K562 (cell line): ENCODE data around the gene TEKT2. TPM values are rescaled to one million over a fixed set of nuclear protein-coding genes. Genes with fewer than 3 reads are reported as not detected.

ENCODE experiments used
- MYC ChIP-seq, 2 experiments: fragments of 250-450 bp in 1 of 2; sonication (Bioruptor Pico) in 1 of 2; IDR thresholded peaks; 2 replicates each; pipeline versions ENCODE4 v1.5.1 to v1.6.1; 2012 to 2021; ENCODE audit warnings: low read depth in 2 of 2, borderline replicate concordance in 1 of 2, improper control_type of control experiment in 1 of 2, low read length in 1 of 2, mild to moderate bottlenecking in 1 of 2, moderate library complexity in 1 of 2
- ZBTB1 ChIP-seq: sonication (generic); formaldehyde crosslinking; IDR thresholded peaks from 2 replicates; pipeline ENCODE4 v1.8.1; 2023; ENCODE audit warnings: missing genetic modification reagents, low read depth, mild to moderate bottlenecking, borderline replicate concordance
- ZNF253 ChIP-seq: fragments of 250-450 bp; sonication (Bioruptor Pico); conservative IDR thresholded peaks from 2 replicates; pipeline ENCODE4 v1.6.1; 2021; ENCODE audit warnings: mild to moderate bottlenecking
- ZNF668 ChIP-seq: fragments of 250-450 bp; sonication (Bioruptor Pico); IDR thresholded peaks from 2 replicates; pipeline ENCODE4 v1.8.0; 2022; ENCODE audit warnings: mild to moderate bottlenecking, inconsistent platforms
- polyA plus RNA-seq, 8 experiments: library from polyadenylated mRNA; depleted of rRNA in 4 of 8; stranded (reverse) in 5 of 8; unstranded in 3 of 8; fragments of >200 nt; fragmentation: Nextera tagmentation in 2 of 8; fragmentation: Illumina TruSeq in 1 of 8; extraction: Ambion mirVana in 2 of 8; extraction: Trizol in 1 of 8; gene quantifications; 2 replicates each; pipeline versions ENCODE4 v1.2.1 to v1.2.3, GENCODE V29; 2011 to 2014; ENCODE audit warnings: inconsistent platforms in 1 of 8, missing spikeins in 1 of 8
- total RNA-seq, 7 experiments: library from RNA; depleted of rRNA in 6 of 7; stranded (reverse); fragments of >200 nt in 6 of 7; fragmentation: Illumina TruSeq in 2 of 7; extraction: Trizol in 2 of 7; gene quantifications; 2 replicates each; pipeline versions ENCODE4 v1.2.1 to v1.2.3, GENCODE V29; 2011 to 2021; ENCODE audit warnings: low replicate concordance in 1 of 7
- TF ChIP-seq, protein P1 (sequence below): fragments of 250-450 bp; sonication (Bioruptor Pico); IDR thresholded peaks from 2 replicates; pipeline ENCODE4 v1.4.0; 2020; ENCODE audit warnings: mild to moderate bottlenecking
- TF ChIP-seq, protein P2 (sequence below): sonication (generic); formaldehyde crosslinking; IDR thresholded peaks from 2 replicates; pipeline ENCODE4 v1.8.0; 2023; ENCODE audit warnings: missing genetic modification reagents, mild to moderate bottlenecking, borderline replicate concordance
- TF ChIP-seq, protein P3 (sequence below): fragments of 250-450 bp; sonication (Bioruptor Pico); IDR thresholded peaks from 2 replicates; pipeline ENCODE4 v1.5.0; 2021; ENCODE audit warnings: mild to moderate bottlenecking, borderline replicate concordance
- TF ChIP-seq, protein P4 (sequence below): fragments of 250-450 bp; sonication (Bioruptor Pico); IDR thresholded peaks from 2 replicates; pipeline ENCODE4 v1.8.0; 2021; ENCODE audit warnings: borderline replicate concordance, mild to moderate bottlenecking, moderate library complexity; ENCODE audit not compliant: poor library complexity, severe bottlenecking
- TF ChIP-seq, protein P5 (sequence below), 3 experiments: IDR thresholded peaks in 2 of 3; conservative IDR thresholded peaks in 1 of 3; 2 replicates each; pipeline ENCODE4 v1.5.1; 2011 to 2012; ENCODE audit warnings: low read length in 3 of 3, mild to moderate bottlenecking in 3 of 3, control low read depth in 2 of 3, improper control_type of control experiment in 1 of 3, inconsistent platforms in 1 of 3, low read depth in 1 of 3, mixed read lengths in 1 of 3, moderate library complexity in 1 of 3; ENCODE audit not compliant: insufficient read depth in 2 of 3

The TEKT2 gene
- total and polyA plus RNA-seq, 9 of the 15 experiments (the other 6 are each of a cell fraction or from before 2014, with no cell fraction given): 0.06 to 0.94 (median 0.30) TPM; not detected in 1

DNA sequence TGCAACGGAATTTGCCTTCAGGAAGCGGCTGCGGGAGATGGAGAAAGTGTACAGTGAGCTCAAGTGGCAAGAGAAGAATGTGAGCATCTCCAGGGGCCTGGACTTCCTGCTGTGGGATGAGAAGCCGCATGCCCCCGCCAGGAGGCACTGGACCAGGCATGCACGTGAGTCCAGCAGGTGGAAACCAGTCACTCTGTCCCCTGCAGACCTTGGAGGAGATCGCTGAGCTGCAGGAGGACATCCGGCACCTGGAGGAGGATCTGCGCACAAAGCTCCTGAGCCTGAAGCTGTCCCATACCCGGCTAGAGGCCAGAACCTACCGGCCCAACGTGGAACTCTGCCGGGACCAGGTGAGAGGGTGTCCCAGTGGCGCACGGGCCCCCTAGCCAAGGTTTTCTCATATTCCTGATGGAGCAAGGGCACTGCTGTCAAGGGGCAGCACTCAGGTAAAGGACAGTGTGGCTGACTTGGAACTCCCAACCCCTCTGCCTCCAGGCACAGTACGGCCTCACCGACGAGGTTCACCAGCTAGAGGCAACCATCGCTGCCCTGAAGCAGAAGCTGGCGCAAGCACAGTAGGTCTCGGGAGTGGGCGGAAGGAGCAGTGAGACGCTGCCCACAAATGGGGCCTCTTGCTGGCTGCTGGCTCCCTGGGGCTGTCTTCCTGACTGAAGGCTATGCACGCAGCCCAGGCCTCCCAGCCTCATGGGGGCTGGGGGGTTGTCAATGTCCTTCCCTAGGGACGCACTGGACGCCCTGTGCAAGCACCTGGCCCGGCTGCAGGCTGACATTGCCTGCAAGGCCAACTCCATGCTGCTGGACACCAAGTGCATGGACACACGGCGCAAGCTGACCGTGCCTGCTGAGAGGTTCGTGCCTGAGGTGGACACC is 3.6 kb downstream of the TEKT2 start (continued):
- TF ChIP-seq, protein P1, sequence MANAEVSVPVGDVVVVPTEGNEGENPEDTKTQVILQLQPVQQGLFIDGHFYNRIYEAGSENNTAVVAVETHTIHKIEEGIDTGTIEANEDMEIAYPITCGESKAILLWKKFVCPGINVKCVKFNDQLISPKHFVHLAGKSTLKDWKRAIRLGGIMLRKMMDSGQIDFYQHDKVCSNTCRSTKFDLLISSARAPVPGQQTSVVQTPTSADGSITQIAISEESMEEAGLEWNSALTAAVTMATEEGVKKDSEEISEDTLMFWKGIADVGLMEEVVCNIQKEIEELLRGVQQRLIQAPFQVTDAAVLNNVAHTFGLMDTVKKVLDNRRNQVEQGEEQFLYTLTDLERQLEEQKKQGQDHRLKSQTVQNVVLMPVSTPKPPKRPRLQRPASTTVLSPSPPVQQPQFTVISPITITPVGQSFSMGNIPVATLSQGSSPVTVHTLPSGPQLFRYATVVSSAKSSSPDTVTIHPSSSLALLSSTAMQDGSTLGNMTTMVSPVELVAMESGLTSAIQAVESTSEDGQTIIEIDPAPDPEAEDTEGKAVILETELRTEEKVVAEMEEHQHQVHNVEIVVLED: no peak
- TF ChIP-seq MYC (IDR thresholded peaks at IDR 0.05; ENCODE audit: low read depth, low read length) (0 out of 2 replicates have a peak, but pooled peaks have one; percentile 37), MYC (CRISPR knock-in tag; IDR thresholded peaks at IDR 0.05; ENCODE audit: borderline replicate concordance, low read depth) (no peak), ZBTB1 (CRISPR knock-in tag) (0 out of 2 replicates have a peak, but pooled peaks have one; percentile 40), ZNF668 (CRISPR knock-in tag) (no peak), ZNF253 (no peak)
- TF ChIP-seq, protein P2, sequence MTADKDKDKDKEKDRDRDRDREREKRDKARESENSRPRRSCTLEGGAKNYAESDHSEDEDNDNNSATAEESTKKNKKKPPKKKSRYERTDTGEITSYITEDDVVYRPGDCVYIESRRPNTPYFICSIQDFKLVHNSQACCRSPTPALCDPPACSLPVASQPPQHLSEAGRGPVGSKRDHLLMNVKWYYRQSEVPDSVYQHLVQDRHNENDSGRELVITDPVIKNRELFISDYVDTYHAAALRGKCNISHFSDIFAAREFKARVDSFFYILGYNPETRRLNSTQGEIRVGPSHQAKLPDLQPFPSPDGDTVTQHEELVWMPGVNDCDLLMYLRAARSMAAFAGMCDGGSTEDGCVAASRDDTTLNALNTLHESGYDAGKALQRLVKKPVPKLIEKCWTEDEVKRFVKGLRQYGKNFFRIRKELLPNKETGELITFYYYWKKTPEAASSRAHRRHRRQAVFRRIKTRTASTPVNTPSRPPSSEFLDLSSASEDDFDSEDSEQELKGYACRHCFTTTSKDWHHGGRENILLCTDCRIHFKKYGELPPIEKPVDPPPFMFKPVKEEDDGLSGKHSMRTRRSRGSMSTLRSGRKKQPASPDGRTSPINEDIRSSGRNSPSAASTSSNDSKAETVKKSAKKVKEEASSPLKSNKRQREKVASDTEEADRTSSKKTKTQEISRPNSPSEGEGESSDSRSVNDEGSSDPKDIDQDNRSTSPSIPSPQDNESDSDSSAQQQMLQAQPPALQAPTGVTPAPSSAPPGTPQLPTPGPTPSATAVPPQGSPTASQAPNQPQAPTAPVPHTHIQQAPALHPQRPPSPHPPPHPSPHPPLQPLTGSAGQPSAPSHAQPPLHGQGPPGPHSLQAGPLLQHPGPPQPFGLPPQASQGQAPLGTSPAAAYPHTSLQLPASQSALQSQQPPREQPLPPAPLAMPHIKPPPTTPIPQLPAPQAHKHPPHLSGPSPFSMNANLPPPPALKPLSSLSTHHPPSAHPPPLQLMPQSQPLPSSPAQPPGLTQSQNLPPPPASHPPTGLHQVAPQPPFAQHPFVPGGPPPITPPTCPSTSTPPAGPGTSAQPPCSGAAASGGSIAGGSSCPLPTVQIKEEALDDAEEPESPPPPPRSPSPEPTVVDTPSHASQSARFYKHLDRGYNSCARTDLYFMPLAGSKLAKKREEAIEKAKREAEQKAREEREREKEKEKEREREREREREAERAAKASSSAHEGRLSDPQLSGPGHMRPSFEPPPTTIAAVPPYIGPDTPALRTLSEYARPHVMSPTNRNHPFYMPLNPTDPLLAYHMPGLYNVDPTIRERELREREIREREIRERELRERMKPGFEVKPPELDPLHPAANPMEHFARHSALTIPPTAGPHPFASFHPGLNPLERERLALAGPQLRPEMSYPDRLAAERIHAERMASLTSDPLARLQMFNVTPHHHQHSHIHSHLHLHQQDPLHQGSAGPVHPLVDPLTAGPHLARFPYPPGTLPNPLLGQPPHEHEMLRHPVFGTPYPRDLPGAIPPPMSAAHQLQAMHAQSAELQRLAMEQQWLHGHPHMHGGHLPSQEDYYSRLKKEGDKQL (CRISPR knock-in tag): no peak
- TF ChIP-seq, protein P3, sequence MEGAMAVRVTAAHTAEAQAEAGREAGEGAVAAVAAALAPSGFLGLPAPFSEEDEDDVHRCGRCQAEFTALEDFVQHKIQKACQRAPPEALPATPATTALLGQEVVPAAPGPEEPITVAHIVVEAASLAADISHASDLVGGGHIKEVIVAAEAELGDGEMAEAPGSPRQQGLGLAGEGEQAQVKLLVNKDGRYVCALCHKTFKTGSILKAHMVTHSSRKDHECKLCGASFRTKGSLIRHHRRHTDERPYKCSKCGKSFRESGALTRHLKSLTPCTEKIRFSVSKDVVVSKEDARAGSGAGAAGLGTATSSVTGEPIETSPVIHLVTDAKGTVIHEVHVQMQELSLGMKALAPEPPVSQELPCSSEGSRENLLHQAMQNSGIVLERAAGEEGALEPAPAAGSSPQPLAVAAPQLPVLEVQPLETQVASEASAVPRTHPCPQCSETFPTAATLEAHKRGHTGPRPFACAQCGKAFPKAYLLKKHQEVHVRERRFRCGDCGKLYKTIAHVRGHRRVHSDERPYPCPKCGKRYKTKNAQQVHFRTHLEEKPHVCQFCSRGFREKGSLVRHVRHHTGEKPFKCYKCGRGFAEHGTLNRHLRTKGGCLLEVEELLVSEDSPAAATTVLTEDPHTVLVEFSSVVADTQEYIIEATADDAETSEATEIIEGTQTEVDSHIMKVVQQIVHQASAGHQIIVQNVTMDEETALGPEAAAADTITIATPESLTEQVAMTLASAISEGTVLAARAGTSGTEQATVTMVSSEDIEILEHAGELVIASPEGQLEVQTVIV (CRISPR knock-in tag): no peak
- TF ChIP-seq, protein P4, sequence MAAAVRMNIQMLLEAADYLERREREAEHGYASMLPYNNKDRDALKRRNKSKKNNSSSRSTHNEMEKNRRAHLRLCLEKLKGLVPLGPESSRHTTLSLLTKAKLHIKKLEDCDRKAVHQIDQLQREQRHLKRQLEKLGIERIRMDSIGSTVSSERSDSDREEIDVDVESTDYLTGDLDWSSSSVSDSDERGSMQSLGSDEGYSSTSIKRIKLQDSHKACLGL (CRISPR knock-in tag): no peak
- TF ChIP-seq, protein P5, sequence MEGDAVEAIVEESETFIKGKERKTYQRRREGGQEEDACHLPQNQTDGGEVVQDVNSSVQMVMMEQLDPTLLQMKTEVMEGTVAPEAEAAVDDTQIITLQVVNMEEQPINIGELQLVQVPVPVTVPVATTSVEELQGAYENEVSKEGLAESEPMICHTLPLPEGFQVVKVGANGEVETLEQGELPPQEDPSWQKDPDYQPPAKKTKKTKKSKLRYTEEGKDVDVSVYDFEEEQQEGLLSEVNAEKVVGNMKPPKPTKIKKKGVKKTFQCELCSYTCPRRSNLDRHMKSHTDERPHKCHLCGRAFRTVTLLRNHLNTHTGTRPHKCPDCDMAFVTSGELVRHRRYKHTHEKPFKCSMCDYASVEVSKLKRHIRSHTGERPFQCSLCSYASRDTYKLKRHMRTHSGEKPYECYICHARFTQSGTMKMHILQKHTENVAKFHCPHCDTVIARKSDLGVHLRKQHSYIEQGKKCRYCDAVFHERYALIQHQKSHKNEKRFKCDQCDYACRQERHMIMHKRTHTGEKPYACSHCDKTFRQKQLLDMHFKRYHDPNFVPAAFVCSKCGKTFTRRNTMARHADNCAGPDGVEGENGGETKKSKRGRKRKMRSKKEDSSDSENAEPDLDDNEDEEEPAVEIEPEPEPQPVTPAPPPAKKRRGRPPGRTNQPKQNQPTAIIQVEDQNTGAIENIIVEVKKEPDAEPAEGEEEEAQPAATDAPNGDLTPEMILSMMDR (IDR thresholded peaks at IDR 0.05 in 2 of 3, conservative IDR thresholded peaks at IDR 0.05 in 1 of 3; ENCODE audit: insufficient read depth in 2 of 3, low read depth in 1 of 3, low read length in 3 of 3): peak; percentile 28 to 72 (median 37); a peak in 4 of 6 replicates
